Measurements from ENCODE around the gene THADA. TPM values are rescaled to one million over a fixed set of nuclear protein-coding genes. Genes with fewer than 3 reads are reported as not detected.

Gene THADA
- total RNA-seq, 1 experiment from 2014 or later, result 20.1 TPM

DNA sequence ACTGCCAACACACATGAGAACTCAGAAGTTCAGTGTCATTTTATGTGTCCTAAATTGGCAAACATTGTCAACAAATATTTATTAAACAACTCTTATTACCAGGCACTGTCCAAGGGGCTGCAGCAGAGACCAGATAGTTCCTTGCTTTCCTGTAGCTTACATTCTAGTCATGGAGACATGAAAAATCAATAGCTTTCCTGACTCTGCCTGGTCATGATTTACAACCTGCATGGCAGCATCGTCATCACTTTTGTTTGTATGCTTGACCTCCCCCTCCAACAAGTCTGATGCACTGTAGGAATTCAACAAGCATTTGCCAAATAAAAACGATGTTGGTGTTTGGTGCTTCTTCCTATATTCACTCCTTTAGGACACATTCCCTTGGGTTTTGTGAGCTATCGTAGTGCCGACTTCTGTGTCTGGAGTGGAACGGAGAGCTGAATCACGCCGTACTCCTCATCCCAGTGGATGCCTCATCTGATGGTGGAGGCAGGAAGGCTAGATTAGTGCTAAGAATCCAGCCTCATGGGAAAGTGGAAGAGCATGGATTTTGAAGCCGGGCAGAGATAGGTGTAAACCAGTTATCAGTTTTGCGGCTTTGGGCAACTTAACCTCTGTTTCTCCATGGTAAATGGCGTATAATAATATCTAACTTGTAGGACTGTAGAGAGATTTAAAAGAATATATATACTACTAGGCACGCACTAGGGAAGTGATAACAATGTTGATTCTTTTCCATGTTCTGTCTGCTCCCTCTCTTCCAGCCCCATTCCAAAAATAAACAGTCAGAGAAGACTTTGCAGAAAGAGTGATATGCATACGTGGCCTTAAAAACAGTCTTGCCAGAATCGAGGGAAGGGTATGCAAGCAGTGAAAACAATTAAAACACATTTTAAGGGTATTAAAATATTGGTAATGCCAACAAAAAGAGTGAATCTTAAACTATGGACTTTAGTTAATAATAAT, 249.0 kb downstream of the THADA start:
- Histone ChIP-seq H3K9ac (ENCODE audit: extremely low read depth, insufficient read length, low read length) (no peak overlapping the region), H3K14ac (ENCODE audit: insufficient read depth, low read length) (no peak overlapping the region), H2BK15ac (ENCODE audit: low read depth, low read length) (no peak overlapping the region), H3K27me3 (ENCODE audit: insufficient read depth, low read length) (no peaks in the 10 kb centered on the region), H2AK5ac (ENCODE audit: insufficient read length, low read length) (no peak overlapping the region), H3K23ac (ENCODE audit: insufficient read length, low read depth, low read length) (no peak overlapping the region), H3T11ph (ENCODE audit: low read length) (no peak overlapping the region), H3K18ac (ENCODE audit: insufficient read length, low read depth, low read length) (no peak overlapping the region), H4K20me1 (ENCODE audit: control insufficient read depth, insufficient read depth, insufficient read length) (no peaks in the 10 kb centered on the region), H3K79me2 (ENCODE audit: insufficient read depth, low read length) (no peaks in the 10 kb centered on the region), H3K4ac (ENCODE audit: low read depth, low read length) (no peak overlapping the region), H3K4me1 (ENCODE audit: insufficient read depth, low read length) (peaks cover 13% of the 10 kb centered on the region; the same call in 1 of the 2 replicates), H2BK120ac (ENCODE audit: low read depth, low read length, poor library complexity, severe bottlenecking) (no peak overlapping the region), H3K4me2 (ENCODE audit: insufficient read depth, insufficient read length, low read length) (no peak overlapping the region), H3K79me1 (ENCODE audit: insufficient read depth, low read depth, low read length, poor library complexity, severe bottlenecking) (no peaks in the 10 kb centered on the region), H2BK5ac (ENCODE audit: insufficient read length, low read length) (no peak overlapping the region), H3K9me3 (ENCODE audit: control insufficient read depth, low read depth, low read length) (no peaks in the 10 kb centered on the region), H3K23me2 (ENCODE audit: insufficient read length, low read depth, low read length, poor library complexity, severe bottlenecking) (no peaks in the 10 kb centered on the region), H2AFZ (ENCODE audit: low read length) (no peak overlapping the region), H4K8ac (replicated peaks; ENCODE audit: insufficient read length, low read depth, low read length) (no peak overlapping the region), H3K27ac (ENCODE audit: insufficient read length, low read depth, low read length) (no peak overlapping the region), H2BK20ac (ENCODE audit: low read depth, low read length, poor library complexity, severe bottlenecking) (no peak overlapping the region), H2BK12ac (ENCODE audit: insufficient read length, low read depth, low read length) (no peak overlapping the region), H4K5ac (ENCODE audit: insufficient read length, low read depth, low read length) (no peak overlapping the region), H4K91ac (ENCODE audit: insufficient read length, low read depth, low read length) (no peak overlapping the region), H3K56ac (ENCODE audit: insufficient read length, low read depth, low read length) (no peak overlapping the region)
- Mint-ChIP-seq H3K4me3 (no peak overlapping the region), H3K36me3 (ENCODE audit: insufficient read depth in 1 of 3, low read depth in 3 of 3) (peaks cover 0 to 7% (median 0%) of the 10 kb centered on the region in 3 experiments; a peak in 2 of 7 replicates), H3K27ac (peak overlapping the region in 1 of 3 experiments; percentile 30; a peak in 1 of 7 replicates), H3K9me3 (no peaks in the 10 kb centered on the region; a peak in 1 of 5 replicates), H3K27me3 (ENCODE audit: low read depth) (no peaks in the 10 kb centered on the region), H3K4me1 (peaks cover 37 to 42% of the 10 kb centered on the region in 2 experiments)
- no peak for DNase-seq
- WGBS (ENCODE audit: extremely low coverage, insufficient read length, low lambda C conversion rate), result no CpG with 5 or more reads among the region's 13 CpGs
- TF ChIP-seq, protein P1, sequence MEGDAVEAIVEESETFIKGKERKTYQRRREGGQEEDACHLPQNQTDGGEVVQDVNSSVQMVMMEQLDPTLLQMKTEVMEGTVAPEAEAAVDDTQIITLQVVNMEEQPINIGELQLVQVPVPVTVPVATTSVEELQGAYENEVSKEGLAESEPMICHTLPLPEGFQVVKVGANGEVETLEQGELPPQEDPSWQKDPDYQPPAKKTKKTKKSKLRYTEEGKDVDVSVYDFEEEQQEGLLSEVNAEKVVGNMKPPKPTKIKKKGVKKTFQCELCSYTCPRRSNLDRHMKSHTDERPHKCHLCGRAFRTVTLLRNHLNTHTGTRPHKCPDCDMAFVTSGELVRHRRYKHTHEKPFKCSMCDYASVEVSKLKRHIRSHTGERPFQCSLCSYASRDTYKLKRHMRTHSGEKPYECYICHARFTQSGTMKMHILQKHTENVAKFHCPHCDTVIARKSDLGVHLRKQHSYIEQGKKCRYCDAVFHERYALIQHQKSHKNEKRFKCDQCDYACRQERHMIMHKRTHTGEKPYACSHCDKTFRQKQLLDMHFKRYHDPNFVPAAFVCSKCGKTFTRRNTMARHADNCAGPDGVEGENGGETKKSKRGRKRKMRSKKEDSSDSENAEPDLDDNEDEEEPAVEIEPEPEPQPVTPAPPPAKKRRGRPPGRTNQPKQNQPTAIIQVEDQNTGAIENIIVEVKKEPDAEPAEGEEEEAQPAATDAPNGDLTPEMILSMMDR (conservative IDR thresholded peaks at IDR 0.05), result no peak

All from H9 (cell line).